CMK (cell line): Measurements from ENCODE around the gene SLC43A1.
"Not testable (repeated sequence)": the region's sequence is repeated elsewhere in the genome, so short reads cannot be mapped to it uniquely, and the experiment has no call there.

ENCODE experiments used
- DNase-seq: peaks from one replicate; pipeline ENCODE4 v3.0.0-alpha.2; 2010; ENCODE audit warnings: low read depth

Gene SLC43A1

DNA sequence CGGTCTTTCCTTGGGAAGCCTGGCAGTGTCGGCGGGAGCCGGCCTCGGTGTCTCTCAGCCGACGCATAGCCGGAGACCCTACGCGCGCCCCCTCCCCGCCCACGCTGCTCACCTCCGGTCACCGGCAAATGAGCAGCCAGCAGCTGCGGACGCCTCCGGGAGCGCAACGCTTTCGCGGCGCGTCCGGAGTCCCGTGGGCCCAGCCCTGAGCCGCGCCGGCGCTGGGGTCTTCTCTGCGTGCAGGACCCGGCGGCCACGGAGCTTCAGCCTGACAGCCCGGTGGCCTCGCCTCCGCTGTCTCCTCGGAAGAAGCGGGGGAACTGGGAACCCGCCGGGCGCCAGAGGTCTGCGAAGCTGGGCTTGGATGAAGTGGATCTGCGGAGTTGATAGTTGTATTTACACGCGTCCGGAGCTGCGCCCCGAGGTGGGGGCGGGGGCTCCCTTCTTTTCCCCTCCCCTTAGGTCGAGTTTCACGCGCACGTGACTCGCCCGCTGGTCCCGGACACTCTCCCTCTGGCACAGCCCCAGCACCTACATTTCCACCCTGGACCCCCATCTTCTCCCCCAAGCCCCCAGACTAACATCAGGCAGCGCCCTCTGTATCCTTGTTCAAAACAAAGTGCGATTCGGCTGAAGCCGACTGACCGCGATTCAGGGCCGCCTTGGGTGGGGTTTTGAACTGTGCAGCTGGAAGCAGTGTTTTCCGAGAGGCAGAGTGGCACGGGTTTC is at the start of gene SLC43A1:
Gene SLC43A1 (minus strand): TSS at position 371 of the 729 bp plus-strand sequence. CDS start 1,591 bp downstream, outside the sequence.
- no peak for DNase-seq

DNA sequence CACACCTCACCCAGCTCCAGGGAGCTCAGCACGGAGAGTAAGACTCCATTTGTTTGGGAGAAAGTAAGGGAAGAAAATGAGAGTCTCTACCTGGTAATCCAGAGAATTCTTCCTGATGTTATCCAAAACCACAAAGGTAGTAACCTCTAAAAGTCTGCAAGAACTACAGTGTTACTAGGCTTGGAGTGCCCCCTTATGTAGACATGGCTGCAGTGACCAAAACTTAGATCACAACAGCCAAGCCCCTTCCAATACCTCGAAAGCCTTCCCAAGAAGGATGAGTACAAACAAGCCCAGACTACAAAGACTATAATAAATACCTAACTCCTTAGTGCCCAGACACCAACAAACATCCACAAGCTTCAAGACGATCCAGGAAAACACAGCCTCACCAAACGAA is 47.1 kb upstream of the SLC43A1 start:
- no peak for DNase-seq

DNA sequence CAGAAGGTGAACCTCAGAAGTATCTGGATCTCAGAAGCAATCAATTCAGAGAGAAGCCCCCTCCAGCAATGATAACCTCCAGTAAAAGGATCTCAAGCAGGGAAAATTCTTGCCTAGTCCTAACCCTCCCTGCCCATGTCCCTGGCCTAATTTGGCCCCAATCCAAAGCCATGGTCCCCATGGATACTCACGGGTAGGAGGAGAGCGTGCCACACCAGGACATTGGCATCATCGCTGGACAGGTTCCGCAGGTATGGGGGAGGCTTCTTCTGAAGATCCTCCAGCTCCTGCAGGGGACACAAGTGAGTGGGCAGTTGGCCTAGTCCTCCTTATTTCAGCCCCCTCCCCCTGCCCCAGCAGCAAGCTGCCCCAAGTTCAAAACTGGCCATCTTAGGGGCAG is 44.6 kb upstream of the SLC43A1 start:
- DNase-seq = no peak

DNA sequence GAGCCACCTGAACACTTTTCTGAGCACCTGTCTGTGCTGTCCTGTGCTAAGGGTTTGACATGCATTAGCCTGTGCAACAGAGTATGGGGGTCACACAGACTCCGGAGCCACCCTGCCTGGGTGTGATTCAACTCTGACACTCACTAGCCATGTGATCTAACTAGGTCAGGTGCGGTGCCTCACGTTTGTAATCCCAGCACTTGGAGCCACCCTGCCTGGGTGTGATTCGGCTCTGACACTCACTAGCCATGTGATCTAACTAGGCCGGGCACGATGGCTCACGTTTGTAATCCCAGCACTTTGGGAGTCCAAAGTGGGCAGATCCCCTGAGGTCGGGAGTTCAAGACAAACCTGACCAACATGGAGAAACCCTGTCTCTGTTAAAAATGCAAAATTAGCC is 40.5 kb upstream of the SLC43A1 start:
- DNase-seq = no peak

DNA sequence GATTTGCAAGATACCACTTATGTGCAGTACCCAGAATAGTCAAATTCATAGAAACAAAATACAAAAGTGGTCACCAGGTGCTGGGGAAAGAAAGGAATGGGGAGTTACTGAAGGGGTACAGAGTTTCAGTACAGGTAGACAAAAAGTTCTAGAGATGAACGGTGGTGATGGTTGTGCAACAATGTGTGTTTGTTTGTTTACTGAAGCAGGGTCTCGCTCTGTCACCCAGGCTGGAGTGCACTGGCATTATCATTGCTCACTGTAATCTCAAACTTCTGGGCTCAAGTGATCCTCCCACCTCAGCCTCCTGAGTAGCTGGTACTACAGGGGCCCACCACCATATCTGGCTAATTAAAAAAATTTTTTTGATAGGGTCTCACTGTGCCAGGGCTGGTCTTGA is 39.9 kb upstream of the SLC43A1 start:
- DNase-seq = no peak

DNA sequence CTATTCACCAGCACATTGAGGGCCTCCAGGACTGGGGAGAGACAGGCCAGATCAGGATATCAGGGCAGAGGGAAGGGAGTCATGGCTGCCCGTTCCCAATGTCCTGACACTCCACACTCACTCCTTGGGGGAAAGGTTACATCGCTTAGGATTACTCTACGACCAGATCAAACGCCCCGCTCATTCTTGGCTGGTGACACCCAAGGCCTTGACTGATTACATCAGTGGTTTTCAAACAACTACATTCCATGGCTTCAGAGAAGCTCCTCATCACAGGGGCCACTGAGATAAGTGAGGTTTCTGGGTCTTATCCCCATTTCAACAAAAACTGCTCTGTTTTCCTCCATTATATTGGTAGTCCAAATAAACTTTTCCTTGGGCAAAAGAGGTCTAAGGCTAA is 37.0 kb upstream of the SLC43A1 start:
- DNase-seq = no peak

DNA sequence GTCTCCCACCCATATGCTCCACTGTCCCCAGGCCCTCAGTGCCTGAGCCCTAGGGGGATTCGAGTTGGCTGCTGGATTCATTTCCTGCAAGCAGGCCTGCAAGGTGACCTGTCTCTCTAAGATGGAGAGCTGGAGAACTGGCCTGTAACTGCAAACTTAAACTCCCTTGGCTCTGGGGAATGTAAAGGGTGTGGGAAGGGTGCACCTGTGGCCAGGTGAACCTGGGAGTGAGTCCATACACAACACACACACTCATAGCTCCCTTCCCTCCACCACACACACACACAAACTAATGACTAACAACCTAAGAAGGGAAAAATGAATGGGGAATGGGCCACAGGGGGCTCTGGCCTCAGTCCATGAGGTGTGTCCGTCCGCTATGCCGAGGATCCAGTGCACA is 36.4 kb upstream of the SLC43A1 start:
- no peak for DNase-seq

DNA sequence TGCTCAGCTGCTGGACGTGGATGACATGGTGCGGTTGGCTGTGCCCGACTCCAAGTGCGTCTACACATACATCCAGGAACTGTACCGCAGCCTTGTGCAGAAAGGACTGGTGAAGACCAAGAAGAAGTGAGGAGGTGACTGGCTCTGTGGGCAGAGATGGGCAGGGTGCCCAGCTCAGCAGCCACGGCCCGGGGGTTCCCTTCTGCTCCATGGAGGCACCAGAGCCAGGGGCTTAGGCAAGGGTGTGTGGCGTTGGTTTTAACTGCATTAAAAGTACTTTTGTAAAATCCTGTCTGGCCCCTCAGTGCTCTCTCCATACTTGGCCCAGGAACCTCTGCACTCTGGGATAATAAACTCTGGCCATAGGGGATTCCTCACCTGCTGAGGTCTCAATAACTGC is 34.5 kb upstream of the SLC43A1 start:
- no peak for DNase-seq

DNA sequence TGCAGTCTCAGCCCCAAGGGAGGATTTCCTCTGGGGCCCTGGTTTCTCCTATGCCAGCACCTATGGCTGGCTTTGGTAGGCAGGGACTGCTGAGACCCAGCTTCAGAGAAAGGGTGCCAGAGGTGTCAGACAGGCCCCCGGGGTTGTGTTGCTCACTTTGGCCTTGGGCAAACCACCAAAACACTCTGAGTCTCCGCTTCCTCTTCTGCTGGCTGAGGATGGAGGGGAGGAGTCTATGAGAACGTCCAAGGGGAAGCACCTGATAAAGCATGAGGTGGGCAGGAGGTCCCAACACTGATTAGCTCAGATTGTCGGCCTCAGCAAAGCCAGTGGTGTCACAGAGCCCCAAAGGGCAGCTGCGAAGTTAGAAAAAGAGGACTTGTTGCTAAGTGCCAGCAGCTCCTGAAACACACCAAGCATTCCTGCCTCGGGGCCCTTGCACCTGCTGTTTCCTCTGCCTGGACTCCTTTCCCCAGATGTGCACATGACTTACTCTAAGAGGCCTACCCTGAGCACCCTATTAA is 32.4 kb upstream of the SLC43A1 start:
- DNase-seq = no peak

DNA sequence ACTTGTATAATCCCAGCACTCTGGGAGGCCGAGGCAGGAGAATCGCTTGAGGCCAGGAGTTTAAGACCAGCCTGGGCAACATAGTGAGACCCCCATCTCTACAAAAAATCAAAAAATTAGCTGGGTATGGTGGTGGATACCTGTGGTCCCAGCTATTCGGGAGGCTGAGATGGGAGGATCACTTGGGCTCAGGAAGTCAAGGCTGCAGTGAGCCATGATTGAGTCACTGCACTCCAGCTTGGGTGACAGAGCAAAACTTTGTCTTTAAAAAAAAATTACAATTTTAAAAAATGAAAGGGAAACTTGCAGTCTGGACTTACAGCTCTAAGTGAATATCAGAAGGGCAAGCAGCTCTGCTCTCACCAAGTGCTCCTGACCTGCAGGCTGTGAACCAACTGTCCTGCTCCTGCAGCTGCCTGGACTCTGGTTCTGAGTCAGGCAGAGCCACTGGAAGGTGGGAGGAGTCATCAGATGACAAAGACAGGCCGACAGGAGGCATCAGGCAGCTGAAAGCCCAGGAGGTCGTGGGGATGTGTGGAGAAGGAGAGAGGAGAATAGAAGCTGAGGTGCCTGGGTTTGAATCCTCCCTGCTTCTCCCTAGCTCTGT is 31.5 kb upstream of the SLC43A1 start:
- DNase-seq = no peak

DNA sequence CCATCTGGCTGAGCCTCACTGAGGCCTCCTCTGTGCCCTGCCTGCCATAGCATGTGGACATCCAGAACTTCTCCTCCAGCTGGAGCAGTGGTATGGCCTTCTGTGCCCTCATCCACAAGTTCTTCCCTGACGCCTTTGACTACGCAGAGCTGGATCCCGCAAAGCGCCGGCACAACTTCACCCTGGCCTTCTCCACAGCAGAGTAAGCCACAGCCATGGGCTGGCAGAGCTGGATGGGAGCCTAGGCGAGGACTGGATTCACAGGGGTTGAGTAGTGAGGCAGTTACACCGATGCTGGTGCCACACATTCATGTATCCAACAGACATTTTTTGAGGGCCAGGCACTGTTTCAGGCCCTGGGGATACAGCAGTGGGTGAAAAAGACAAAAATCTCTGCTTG is 30.9 kb upstream of the SLC43A1 start:
- DNase-seq = no peak

DNA sequence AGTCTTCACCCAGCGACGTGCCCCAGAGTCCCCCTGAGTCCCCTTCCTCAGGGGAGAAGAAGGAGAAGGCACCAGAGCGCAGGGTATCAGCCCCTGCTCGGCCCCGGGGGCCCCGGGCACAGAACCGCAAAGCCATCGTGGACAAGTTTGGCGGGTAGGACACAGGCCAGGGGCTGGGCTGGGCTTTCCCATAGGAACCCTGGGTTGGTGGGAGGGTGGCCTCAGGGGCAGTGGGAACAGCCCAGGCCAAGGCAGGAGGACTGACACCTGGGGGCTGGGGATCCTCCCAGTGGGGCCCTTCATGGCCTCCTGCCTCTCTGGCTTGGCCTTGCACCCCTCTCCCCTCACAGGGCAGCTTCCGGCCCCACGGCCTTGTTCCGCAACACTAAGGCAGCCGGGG is 30.4 kb upstream of the SLC43A1 start:
- DNase-seq = no peak

DNA sequence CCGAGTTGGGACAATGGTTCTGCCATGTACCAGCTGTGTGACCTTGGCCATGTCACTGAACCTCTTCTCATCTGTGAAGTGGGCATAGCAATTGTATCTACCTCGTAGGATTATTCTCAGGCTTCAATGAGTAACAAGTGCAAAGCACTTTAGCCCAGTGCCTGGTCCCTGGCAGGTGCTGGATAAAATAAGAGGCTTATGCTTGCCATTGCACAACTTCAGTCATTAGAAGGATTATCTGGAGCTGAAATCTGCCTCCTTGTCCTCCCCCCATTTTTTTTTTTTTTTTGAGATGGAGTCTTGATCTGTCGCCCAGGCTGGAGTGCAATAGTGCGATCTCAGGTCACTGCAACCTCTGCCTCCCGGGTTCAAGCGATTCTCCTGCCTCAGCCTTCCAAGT is 29.1 kb upstream of the SLC43A1 start:
- DNase-seq = no peak

DNA sequence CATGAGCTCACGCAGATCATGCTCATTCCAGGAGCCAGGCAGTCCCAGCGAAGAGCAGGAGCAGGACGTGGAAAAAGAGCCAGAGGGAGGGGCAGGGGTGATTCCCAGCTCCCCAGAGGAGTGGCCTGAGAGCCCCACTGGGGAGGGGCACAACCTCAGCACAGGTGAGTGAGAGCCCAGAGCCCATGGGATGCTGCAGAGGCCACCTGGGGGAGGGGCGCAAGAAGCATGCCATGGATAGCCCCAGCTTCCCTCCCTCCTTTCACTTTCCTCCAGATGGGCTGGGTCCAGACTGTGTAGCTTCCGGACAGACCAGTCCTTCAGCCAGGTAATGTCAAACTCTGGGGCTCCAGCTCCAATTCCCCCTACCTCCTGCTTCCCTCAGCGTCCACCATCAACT is 28.1 kb upstream of the SLC43A1 start:
- no peak for DNase-seq

DNA sequence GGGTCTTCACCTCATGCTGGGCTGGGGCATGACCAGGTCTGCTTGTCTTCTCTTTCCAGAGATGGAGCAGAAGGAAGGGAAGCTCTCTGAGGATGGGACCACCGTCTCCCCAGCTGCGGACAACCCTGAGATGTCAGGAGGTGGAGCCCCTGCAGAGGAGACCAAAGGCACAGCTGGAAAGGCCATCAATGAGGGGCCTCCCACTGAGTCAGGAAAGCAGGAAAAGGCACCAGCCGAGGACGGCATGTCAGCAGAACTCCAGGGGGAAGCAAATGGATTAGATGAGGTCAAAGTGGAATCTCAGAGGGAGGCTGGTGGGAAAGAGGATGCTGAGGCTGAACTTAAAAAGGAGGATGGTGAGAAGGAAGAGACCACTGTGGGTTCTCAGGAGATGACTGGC is 27.1 kb upstream of the SLC43A1 start:
- no peak for DNase-seq

DNA sequence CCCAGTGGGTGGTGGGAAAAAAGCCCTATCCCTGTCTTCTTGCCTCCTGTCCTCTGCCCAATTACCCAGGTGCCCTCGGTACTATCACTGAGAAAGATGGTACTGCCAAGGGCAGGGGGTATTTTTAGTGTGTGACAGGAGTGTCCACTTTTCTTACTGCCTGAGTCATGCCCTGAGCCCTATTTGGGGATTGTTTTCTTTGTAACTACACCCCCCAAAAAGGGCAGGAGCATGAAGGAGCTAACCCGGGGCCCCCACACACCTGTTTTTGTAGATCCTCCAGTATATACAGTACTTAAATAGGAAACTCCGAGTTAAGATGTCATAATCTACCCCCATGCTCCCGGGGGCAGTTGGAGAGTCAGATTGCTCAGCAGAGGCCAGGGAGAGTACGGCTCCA is 25.7 kb upstream of the SLC43A1 start:
- DNase-seq = no peak

DNA sequence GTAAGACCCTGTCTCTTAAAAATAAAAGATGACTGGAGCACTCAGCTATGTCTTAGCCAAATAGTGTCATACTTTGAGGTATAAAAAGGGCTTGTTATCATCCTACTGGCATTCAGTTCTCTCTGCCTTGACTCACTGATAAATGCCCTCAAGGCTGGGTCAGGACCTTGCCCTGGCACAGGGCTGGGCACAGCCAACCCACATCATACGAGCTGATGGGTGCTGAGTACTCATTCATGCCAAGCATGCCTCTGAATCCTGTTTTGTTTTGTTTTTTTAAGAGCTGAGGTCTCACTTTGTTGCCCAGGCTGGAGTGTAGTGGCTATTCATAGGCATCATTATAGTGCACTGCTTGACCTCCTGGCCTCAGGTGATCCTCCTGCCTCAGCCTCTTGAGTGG is 23.8 kb upstream of the SLC43A1 start:
- DNase-seq = no peak

DNA sequence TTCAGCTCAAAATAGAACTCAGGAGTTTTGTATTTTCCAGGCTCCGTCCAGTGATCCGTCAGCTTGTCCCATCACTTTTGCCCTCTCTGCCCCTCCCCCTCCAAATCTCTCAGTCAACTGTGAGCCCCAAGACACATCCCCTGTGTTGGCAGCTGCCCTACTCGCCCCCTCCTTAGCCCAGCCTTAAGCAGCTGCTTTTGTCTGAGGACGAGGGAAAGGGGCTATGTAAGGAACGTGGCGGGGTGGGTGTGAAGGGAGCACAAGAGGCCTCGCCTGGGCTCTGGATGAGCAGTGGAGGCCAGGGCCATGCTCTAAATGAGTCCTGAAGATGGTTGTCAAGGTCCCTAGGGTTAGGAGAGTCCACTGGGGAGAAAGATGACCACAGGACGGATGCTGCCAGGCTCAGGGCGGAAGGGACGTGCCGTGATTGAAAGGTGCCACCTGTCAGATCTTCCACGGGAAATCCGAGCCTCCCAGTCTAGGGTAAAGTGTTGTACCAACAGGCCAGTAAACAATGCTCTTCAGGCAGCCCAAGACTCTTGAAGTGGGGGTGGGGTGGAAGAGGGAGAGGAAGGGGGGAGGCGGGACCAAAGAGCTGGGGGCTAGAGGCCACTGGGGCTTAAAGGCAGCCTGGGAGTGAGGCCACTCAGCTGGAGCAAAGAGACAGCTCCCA is 21.6 kb upstream of the SLC43A1 start, which contains the start of gene SMTNL1:
Gene SMTNL1 (plus strand): TSS at position 649 of the 673 bp plus-strand sequence. CDS start 5,048 bp downstream, outside the sequence.
- DNase-seq = no peak

DNA sequence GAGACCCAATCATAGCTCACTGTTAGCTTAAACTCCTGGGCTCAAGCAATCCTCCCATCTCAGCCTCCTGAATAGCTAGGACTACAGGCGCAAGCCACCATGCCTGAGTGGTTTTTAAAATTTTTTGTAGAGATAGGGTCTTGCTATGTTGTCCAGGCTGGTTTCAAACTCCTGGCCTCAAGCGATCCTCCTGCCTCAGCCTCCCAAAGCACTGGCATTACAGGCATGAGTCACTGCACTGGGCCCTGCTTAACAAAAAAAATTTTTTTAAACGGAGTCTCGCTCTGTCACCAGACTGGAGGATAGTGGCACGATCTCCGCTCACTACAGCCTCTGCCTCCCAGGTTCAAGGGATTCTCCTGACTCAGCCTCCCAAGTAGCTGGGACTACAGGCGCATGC is 18.9 kb upstream of the SLC43A1 start:
- DNase-seq = not testable (repeated sequence)

DNA sequence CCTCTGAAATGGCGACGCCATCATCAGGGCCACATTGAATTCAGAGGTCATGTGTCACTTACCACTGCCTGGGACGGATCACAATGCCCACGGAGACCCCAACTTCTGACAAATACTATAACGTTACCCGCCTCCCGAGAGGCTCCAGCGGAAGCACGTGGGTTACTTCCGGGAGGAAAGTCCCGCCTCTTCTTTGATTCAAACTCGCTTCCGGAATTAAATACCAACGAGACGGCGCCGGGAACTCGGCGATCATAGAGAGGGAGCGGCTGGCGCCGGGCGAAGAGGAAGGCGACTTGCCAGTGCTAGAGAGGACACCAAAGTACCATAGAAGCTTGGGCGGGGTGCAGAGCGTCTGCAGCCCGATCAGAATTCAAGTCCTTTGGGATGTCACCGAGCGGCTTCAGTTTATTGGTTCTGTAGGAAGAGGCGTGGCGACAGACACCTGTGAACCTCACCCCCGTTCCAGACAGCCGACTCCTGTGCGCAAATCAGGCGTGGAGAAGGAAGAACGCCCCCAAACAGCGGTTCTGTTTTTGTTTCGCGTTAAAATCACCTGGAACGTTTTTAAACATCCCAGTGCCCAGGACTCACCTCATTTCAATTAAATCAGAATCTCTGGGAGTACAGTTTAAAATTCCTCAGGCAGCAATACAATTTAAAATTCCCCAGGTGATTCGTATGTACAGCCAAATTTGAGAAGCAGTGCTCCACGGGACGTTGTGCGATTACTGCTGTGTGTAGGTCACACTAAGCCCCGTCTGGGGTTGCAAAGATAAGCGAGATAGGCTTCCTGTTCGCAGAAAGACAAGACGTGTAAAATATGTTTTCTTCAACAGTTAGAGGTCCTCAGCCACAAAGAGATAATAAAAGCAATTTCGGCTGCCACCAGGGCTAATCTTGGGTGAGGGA is 15.3 kb upstream of the SLC43A1 start, which contains the start of gene TIMM10:
Gene TIMM10 (minus strand): TSS at position 159 of the 912 bp plus-strand sequence. CDS start 565 bp downstream, outside the sequence.
- peak; percentile 90 for DNase-seq

DNA sequence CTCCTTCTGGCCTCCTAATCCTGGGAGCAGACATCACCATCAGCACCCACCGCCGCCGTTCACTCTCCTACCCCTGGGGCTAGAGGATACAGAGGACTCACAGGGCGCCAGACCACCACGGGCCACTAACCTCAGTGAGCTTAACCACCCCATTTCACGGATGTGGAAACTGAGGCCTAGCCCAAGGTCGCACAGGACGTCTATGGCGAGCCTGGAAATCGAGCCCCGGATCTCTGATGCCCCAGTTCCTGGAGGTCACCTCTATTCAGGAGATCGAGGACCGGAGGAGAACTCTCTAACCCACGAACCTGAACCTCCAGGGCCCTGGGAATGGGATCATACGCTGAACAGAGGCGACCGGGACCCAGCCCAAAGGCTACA is 14.7 kb upstream of the SLC43A1 start:
- no peak for DNase-seq

DNA sequence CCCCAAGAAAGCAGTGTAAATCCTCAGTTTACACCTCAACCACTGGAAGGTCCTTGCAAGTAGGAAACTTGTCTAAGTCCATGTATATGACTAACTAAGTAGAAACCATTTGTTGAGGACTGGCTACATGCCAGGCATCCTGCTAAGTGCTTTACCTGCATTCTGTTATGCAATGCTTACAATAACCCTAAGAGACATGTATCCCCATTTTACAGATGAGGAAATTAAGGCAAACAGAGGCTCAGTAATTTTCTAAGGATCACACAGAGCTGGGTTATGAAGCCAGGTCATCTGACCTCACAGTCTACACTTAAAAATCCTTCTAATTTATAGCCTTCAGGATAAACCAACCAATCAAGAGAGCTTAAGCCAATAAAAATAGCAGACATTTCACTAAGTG is 13.5 kb upstream of the SLC43A1 start:
- no peak for DNase-seq
